Measurements from ENCODE around the gene SEMA4G.
A peak's percentile ranks its signal among the peaks of the same experiment; 100 is the strongest.

SEMA4G gene

GRCh38 chr10:100969187-100970075 is at the start of gene SEMA4G:
Gene SEMA4G (plus strand): TSS chr10:100969504. CDS start chr10:100972913, 3,409 bp downstream.
- peak within 1 kb of the TSS; percentile 64 for H3K27ac ChIP-seq (ENCODE audit: low read length)
- H3K9me3 ChIP-seq (ENCODE audit: control insufficient read depth in 1 of 2, low read length in 2 of 2) = no peaks in the 10 kb centered on the region
- H3K4me3 ChIP-seq (ENCODE audit: low read depth in 1 of 2, low read length in 2 of 2) = peak within 1 kb of the TSS; percentile 68 to 70
- H3K36me3 ChIP-seq (ENCODE audit: control insufficient read depth in 1 of 2, insufficient read depth in 2 of 2, low read length in 2 of 2) = peaks cover 10 to 12% of the 10 kb centered on the region in 2 donors
- peaks cover 0 to 8% of the 10 kb centered on the region in 2 donors for H3K4me1 ChIP-seq (ENCODE audit: control insufficient read depth in 1 of 2, insufficient read depth in 2 of 2, low read length in 2 of 2)
- H3K27me3 ChIP-seq (ENCODE audit: low read depth, low read length) = no peaks in the 10 kb centered on the region

- Histone ChIP-seq H3K27ac (ENCODE audit: low read length) (no peak overlapping the region), H3K36me3 (ENCODE audit: control insufficient read depth in 1 of 2, insufficient read depth in 2 of 2, low read length in 2 of 2) (peaks cover 42 to 49% of the 10 kb centered on the region in 2 donors), H3K9me3 (ENCODE audit: control insufficient read depth in 1 of 2, low read length in 2 of 2) (no peaks in the 10 kb centered on the region), H3K4me3 (ENCODE audit: low read depth in 1 of 2, low read length in 2 of 2) (no peak overlapping the region), H3K4me1 (ENCODE audit: control insufficient read depth in 1 of 2, insufficient read depth in 2 of 2, low read length in 2 of 2) (no peaks in the 10 kb centered on the region), H3K27me3 (ENCODE audit: low read depth, low read length) (no peaks in the 10 kb centered on the region)
Observed at GRCh38 chr10:100923580-100923979, 45.7 kb upstream of the SEMA4G start.

- peaks cover 63 to 74% of the 10 kb centered on the region in 2 donors for H3K36me3 ChIP-seq (ENCODE audit: control insufficient read depth in 1 of 2, insufficient read depth in 2 of 2, low read length in 2 of 2)
- H3K27me3 ChIP-seq (ENCODE audit: low read depth, low read length) = no peaks in the 10 kb centered on the region
- no peaks in the 10 kb centered on the region for H3K4me1 ChIP-seq (ENCODE audit: control insufficient read depth in 1 of 2, insufficient read depth in 2 of 2, low read length in 2 of 2)
- no peaks in the 10 kb centered on the region for H3K9me3 ChIP-seq (ENCODE audit: control insufficient read depth in 1 of 2, low read length in 2 of 2)
- no peak overlapping the region for H3K4me3 ChIP-seq (ENCODE audit: low read depth in 1 of 2, low read length in 2 of 2)
- H3K27ac ChIP-seq (ENCODE audit: low read length) = no peak overlapping the region
Observed at GRCh38 chr10:100927266-100927665, 42.0 kb upstream of the SEMA4G start.

GRCh38 chr10:100928039-100928438 is 41.3 kb upstream of the SEMA4G start:
- H3K36me3 ChIP-seq (ENCODE audit: control insufficient read depth in 1 of 2, insufficient read depth in 2 of 2, low read length in 2 of 2) = peaks cover 70 to 78% of the 10 kb centered on the region in 2 donors
- no peak overlapping the region for H3K4me3 ChIP-seq (ENCODE audit: low read depth in 1 of 2, low read length in 2 of 2)
- no peak overlapping the region for H3K27ac ChIP-seq (ENCODE audit: low read length)
- H3K9me3 ChIP-seq (ENCODE audit: control insufficient read depth in 1 of 2, low read length in 2 of 2) = no peaks in the 10 kb centered on the region
- no peaks in the 10 kb centered on the region for H3K27me3 ChIP-seq (ENCODE audit: low read depth, low read length)
- no peaks in the 10 kb centered on the region for H3K4me1 ChIP-seq (ENCODE audit: control insufficient read depth in 1 of 2, insufficient read depth in 2 of 2, low read length in 2 of 2)

GRCh38 chr10:100930368-100930767 is 38.9 kb upstream of the SEMA4G start:
- Histone ChIP-seq H3K27me3 (ENCODE audit: low read depth, low read length) (no peaks in the 10 kb centered on the region), H3K27ac (ENCODE audit: low read length) (no peak overlapping the region), H3K4me1 (ENCODE audit: control insufficient read depth in 1 of 2, insufficient read depth in 2 of 2, low read length in 2 of 2) (no peaks in the 10 kb centered on the region), H3K4me3 (ENCODE audit: low read depth in 1 of 2, low read length in 2 of 2) (no peak overlapping the region), H3K36me3 (ENCODE audit: control insufficient read depth in 1 of 2, insufficient read depth in 2 of 2, low read length in 2 of 2) (peaks cover 62 to 67% of the 10 kb centered on the region in 2 donors), H3K9me3 (ENCODE audit: control insufficient read depth in 1 of 2, low read length in 2 of 2) (no peaks in the 10 kb centered on the region)

GRCh38 chr10:100934084-100934659 is 35.1 kb upstream of the SEMA4G start:
- H3K27ac ChIP-seq (ENCODE audit: low read length) = no peak overlapping the region
- peaks cover 47 to 66% of the 10 kb centered on the region in 2 donors for H3K36me3 ChIP-seq (ENCODE audit: control insufficient read depth in 1 of 2, insufficient read depth in 2 of 2, low read length in 2 of 2)
- no peak overlapping the region for H3K4me3 ChIP-seq (ENCODE audit: low read depth in 1 of 2, low read length in 2 of 2)
- no peaks in the 10 kb centered on the region for H3K9me3 ChIP-seq (ENCODE audit: control insufficient read depth in 1 of 2, low read length in 2 of 2)
- no peaks in the 10 kb centered on the region for H3K27me3 ChIP-seq (ENCODE audit: low read depth, low read length)
- H3K4me1 ChIP-seq (ENCODE audit: control insufficient read depth in 1 of 2, insufficient read depth in 2 of 2, low read length in 2 of 2) = no peaks in the 10 kb centered on the region

- H3K4me3 ChIP-seq (ENCODE audit: low read depth in 1 of 2, low read length in 2 of 2) = no peak overlapping the region
- no peaks in the 10 kb centered on the region for H3K9me3 ChIP-seq (ENCODE audit: control insufficient read depth in 1 of 2, low read length in 2 of 2)
- H3K27me3 ChIP-seq (ENCODE audit: low read depth, low read length) = no peaks in the 10 kb centered on the region
- peaks cover 36 to 71% of the 10 kb centered on the region in 2 donors for H3K36me3 ChIP-seq (ENCODE audit: control insufficient read depth in 1 of 2, insufficient read depth in 2 of 2, low read length in 2 of 2)
- no peak overlapping the region for H3K27ac ChIP-seq (ENCODE audit: low read length)
- H3K4me1 ChIP-seq (ENCODE audit: control insufficient read depth in 1 of 2, insufficient read depth in 2 of 2, low read length in 2 of 2) = no peaks in the 10 kb centered on the region
Observed at GRCh38 chr10:100939763-100940344, 29.4 kb upstream of the SEMA4G start.

GRCh38 chr10:100942229-100942628 is 27.1 kb upstream of the SEMA4G start:
- no peak overlapping the region for H3K4me3 ChIP-seq (ENCODE audit: low read depth in 1 of 2, low read length in 2 of 2)
- peaks cover 54 to 78% of the 10 kb centered on the region in 2 donors for H3K36me3 ChIP-seq (ENCODE audit: control insufficient read depth in 1 of 2, insufficient read depth in 2 of 2, low read length in 2 of 2)
- no peaks in the 10 kb centered on the region for H3K4me1 ChIP-seq (ENCODE audit: control insufficient read depth in 1 of 2, insufficient read depth in 2 of 2, low read length in 2 of 2)
- no peaks in the 10 kb centered on the region for H3K27me3 ChIP-seq (ENCODE audit: low read depth, low read length)
- no peaks in the 10 kb centered on the region for H3K9me3 ChIP-seq (ENCODE audit: control insufficient read depth in 1 of 2, low read length in 2 of 2)
- no peak overlapping the region for H3K27ac ChIP-seq (ENCODE audit: low read length)

- Histone ChIP-seq H3K4me1 (ENCODE audit: control insufficient read depth in 1 of 2, insufficient read depth in 2 of 2, low read length in 2 of 2) (no peaks in the 10 kb centered on the region), H3K9me3 (ENCODE audit: control insufficient read depth in 1 of 2, low read length in 2 of 2) (no peaks in the 10 kb centered on the region), H3K36me3 (ENCODE audit: control insufficient read depth in 1 of 2, insufficient read depth in 2 of 2, low read length in 2 of 2) (peaks cover 55 to 78% of the 10 kb centered on the region in 2 donors), H3K27ac (ENCODE audit: low read length) (no peak overlapping the region), H3K27me3 (ENCODE audit: low read depth, low read length) (no peaks in the 10 kb centered on the region), H3K4me3 (ENCODE audit: low read depth in 1 of 2, low read length in 2 of 2) (no peak overlapping the region)
Observed at GRCh38 chr10:100943508-100943907, 25.8 kb upstream of the SEMA4G start.

- Histone ChIP-seq H3K36me3 (ENCODE audit: control insufficient read depth in 1 of 2, insufficient read depth in 2 of 2, low read length in 2 of 2) (peaks cover 64 to 85% of the 10 kb centered on the region in 2 donors), H3K27ac (ENCODE audit: low read length) (no peak overlapping the region), H3K4me3 (ENCODE audit: low read depth in 1 of 2, low read length in 2 of 2) (no peak overlapping the region), H3K4me1 (ENCODE audit: control insufficient read depth in 1 of 2, insufficient read depth in 2 of 2, low read length in 2 of 2) (no peaks in the 10 kb centered on the region), H3K9me3 (ENCODE audit: control insufficient read depth in 1 of 2, low read length in 2 of 2) (no peaks in the 10 kb centered on the region), H3K27me3 (ENCODE audit: low read depth, low read length) (no peaks in the 10 kb centered on the region)
Observed at GRCh38 chr10:100945754-100946153, 23.6 kb upstream of the SEMA4G start.

GRCh38 chr10:100948916-100949315 is 20.4 kb upstream of the SEMA4G start:
- no peaks in the 10 kb centered on the region for H3K9me3 ChIP-seq (ENCODE audit: control insufficient read depth in 1 of 2, low read length in 2 of 2)
- no peak overlapping the region for H3K27ac ChIP-seq (ENCODE audit: low read length)
- no peaks in the 10 kb centered on the region for H3K4me1 ChIP-seq (ENCODE audit: control insufficient read depth in 1 of 2, insufficient read depth in 2 of 2, low read length in 2 of 2)
- H3K4me3 ChIP-seq (ENCODE audit: low read depth in 1 of 2, low read length in 2 of 2) = no peak overlapping the region
- peaks cover 57 to 71% of the 10 kb centered on the region in 2 donors for H3K36me3 ChIP-seq (ENCODE audit: control insufficient read depth in 1 of 2, insufficient read depth in 2 of 2, low read length in 2 of 2)
- H3K27me3 ChIP-seq (ENCODE audit: low read depth, low read length) = no peaks in the 10 kb centered on the region
